D341Med (cell line): ENCODE measurements around the gene LIPC.

ENCODE experiments used
- DNase-seq: peaks from one replicate; pipeline ENCODE4 v3.0.0; 2012; ENCODE audit warnings: low spot score

LIPC gene

GRCh38 chr15:58538225-58538727, 106.5 kb downstream of the LIPC start:
- DNase-seq = no peak

GRCh38 chr15:58538901-58539300, 107.1 kb downstream of the LIPC start:
- DNase-seq = no peak

GRCh38 chr15:58539548-58539947, 107.8 kb downstream of the LIPC start:
- no peak for DNase-seq

- DNase-seq = no peak
Measured at GRCh38 chr15:58541410-58542087, 109.8 kb downstream of the LIPC start.

GRCh38 chr15:58543664-58544335, 112.0 kb downstream of the LIPC start:
- DNase-seq = no peak

- no peak for DNase-seq
Measured at GRCh38 chr15:58544756-58545155, 113.0 kb downstream of the LIPC start.

- DNase-seq = no peak
Measured at GRCh38 chr15:58545307-58546065, 113.7 kb downstream of the LIPC start.

GRCh38 chr15:58546066-58546591, 114.3 kb downstream of the LIPC start:
- no peak for DNase-seq

- DNase-seq = no peak
Measured at GRCh38 chr15:58546635-58547627, 115.1 kb downstream of the LIPC start.

GRCh38 chr15:58547628-58548307, 116.0 kb downstream of the LIPC start:
- DNase-seq = no peak

- DNase-seq = no peak
Measured at GRCh38 chr15:58548308-58549012, 116.7 kb downstream of the LIPC start.

GRCh38 chr15:58549013-58549784, 117.4 kb downstream of the LIPC start:
- peak; percentile 66 for DNase-seq

- no peak for DNase-seq
Measured at GRCh38 chr15:58549785-58550074, 117.9 kb downstream of the LIPC start.

- no peak for DNase-seq
Measured at GRCh38 chr15:58551084-58551763, 119.4 kb downstream of the LIPC start.

- no peak for DNase-seq
Measured at GRCh38 chr15:58551764-58552504, 120.1 kb downstream of the LIPC start.

- no peak for DNase-seq
Measured at GRCh38 chr15:58552505-58553364, 120.9 kb downstream of the LIPC start.

GRCh38 chr15:58553365-58553918, 121.7 kb downstream of the LIPC start:
- no peak for DNase-seq
